SK-N-MC (cell line): ENCODE measurements around the gene ANTXR1.

Experiments
- EZH2 ChIP-seq: fragments of 200-600 bp; sonication (generic); IDR thresholded peaks from one replicate; pipeline ENCODE4 v1.6.1; 2017; ENCODE audit warnings: antibody characterized with exemption
- FOXP2 ChIP-seq: optimal IDR thresholded peaks from 2 replicates; pipeline ENCODE3; 2011; ENCODE audit warnings: mild to moderate bottlenecking, moderate library complexity; ENCODE audit not compliant: insufficient read depth; ENCODE audit errors: extremely low read length, control extremely low read depth
- POLR2AphosphoS5 ChIP-seq: IDR thresholded peaks from 2 replicates; pipeline ENCODE4 v1.6.1; 2012; ENCODE audit warnings: mild to moderate bottlenecking, low read depth, low read length, borderline replicate concordance

- TF ChIP-seq EZH2 (no peak), POLR2AphosphoS5 (no peak), FOXP2 (no peak)
These were observed 100.6 kb downstream of the ANTXR1 start for GRCh38 chr2:69113627-69114026.
